K562 (cell line): ENCODE data around the gene ZBTB25. TPM values are rescaled to one million over a fixed set of nuclear protein-coding genes. Genes with fewer than 3 reads are reported as not detected.

Source experiments
- ATAC-seq: fragments of 200-7000 bp; cut with Tn5 transposase; 3 replicates; pipeline ENCODE4 v1.9.1; 2020; ENCODE audit warnings: moderate library complexity
- BruUV-seq: library from RNA; stranded (reverse); fragments of 400-500 nt; replicated peaks from 2 replicates; lab custom pipeline; 2021; lab: Mats Ljungman, UMichigan
- CTCF ChIA-PET: fragments of 300-600 bp; formaldehyde crosslinking; extraction: SDS; loops from one replicate; lab custom pipeline; 2021; ENCODE audit warnings: low intra/inter-chr PET ratio; lab: Yijun Ruan, JAX
- POLR2A ChIA-PET: fragments of 300-600, 350-650 bp; sonication (Branson Sonifier 250); formaldehyde crosslinking; extraction: SDS; loops from one replicate; lab custom pipeline; 2021; ENCODE audit warnings: antibody characterized with exemption, inconsistent platforms; lab: Yijun Ruan, JAX
- DNase-seq, 4 experiments: peaks; one replicate each; pipeline versions ENCODE4 v3.0.0 to v3.0.0-alpha.2; 2011 to 2018; ENCODE audit warnings: low spot score in 3 of 4, mixed read lengths in 3 of 4; ENCODE audit errors: extremely low read depth in 1 of 4
- FAIRE-seq: peaks from 2 replicates; lab custom pipeline; 2011; peaks lifted over from hg19 to GRCh38; lab: Jason Lieb, UNC
- H2AFZ ChIP-seq: 2 replicates; pipeline ENCODE4 v1.6.0; 2011; ENCODE audit warnings: low read depth, low read length, control low read depth, inconsistent platforms
- H3K27ac ChIP-seq: fragments of 200-600 bp; 3 replicates; pipeline ENCODE4 v1.8.0; 2011; ENCODE audit warnings: low read depth, mild to moderate bottlenecking, control low read depth, inconsistent platforms, low read length, moderate library complexity, mixed read lengths; ENCODE audit errors: extremely low read depth
- H3K27me3 ChIP-seq, 2 experiments: fragments of 300-600 bp in 1 of 2; 2 replicates in 1 of 2; 3 replicates in 1 of 2; pipeline versions ENCODE4 v1.6.0 to v1.8.0; 2011; ENCODE audit warnings: inconsistent platforms in 2 of 2, low read length in 2 of 2, mild to moderate bottlenecking in 1 of 2, mixed read lengths in 1 of 2, moderate library complexity in 1 of 2; ENCODE audit not compliant: control insufficient read depth in 2 of 2, insufficient read depth in 2 of 2
- H3K36me3 ChIP-seq: fragments of 300-600 bp; 3 replicates; pipeline ENCODE4 v1.8.0; 2011; ENCODE audit warnings: mild to moderate bottlenecking, low read length, inconsistent platforms; ENCODE audit not compliant: control insufficient read depth, insufficient read depth
- H3K4me1 ChIP-seq, 2 experiments: fragments of 200-600 bp in 1 of 2; replicated peaks in 1 of 2; 2 replicates in 1 of 2; 3 replicates in 1 of 2; pipeline versions ENCODE4 v1.5.1 to v1.8.0; 2011; ENCODE audit warnings: inconsistent platforms in 2 of 2, low read length in 2 of 2, mild to moderate bottlenecking in 1 of 2, mixed read lengths in 1 of 2, moderate library complexity in 1 of 2; ENCODE audit not compliant: control insufficient read depth in 2 of 2, insufficient read depth in 2 of 2
- H3K4me2 ChIP-seq: 2 replicates; pipeline ENCODE4 v1.6.1; 2011; ENCODE audit warnings: low read length, control low read depth, inconsistent platforms, mixed read lengths; ENCODE audit not compliant: insufficient read depth
- H3K4me3 ChIP-seq: fragments of 200-600 bp; sonication (generic), shearing (Covaris generic); 2 replicates; pipeline ENCODE4 v1.5.1; 2016; ENCODE audit warnings: control low read depth, inconsistent platforms
- H3K79me2 ChIP-seq: fragments of 200-600 bp; 3 replicates; pipeline ENCODE4 v1.8.0; 2011; ENCODE audit warnings: low read length, inconsistent platforms; ENCODE audit not compliant: control insufficient read depth, insufficient read depth
- H3K9ac ChIP-seq, 2 experiments: 2 replicates each; pipeline versions ENCODE4 v1.6.0 to v1.6.1; 2011; ENCODE audit warnings: low read depth in 2 of 2, low read length in 2 of 2, control low read depth in 1 of 2, inconsistent platforms in 1 of 2, mild to moderate bottlenecking in 1 of 2, mixed read lengths in 1 of 2; ENCODE audit not compliant: insufficient read depth in 1 of 2
- H3K9me1 ChIP-seq: one replicate; pipeline ENCODE4 v1.6.0; 2011; ENCODE audit warnings: inconsistent platforms, mild to moderate bottlenecking, low read length, moderate library complexity; ENCODE audit not compliant: control insufficient read depth, insufficient read depth
- H3K9me3 ChIP-seq: replicated peaks from 2 replicates; pipeline ENCODE4 v1.5.1; 2011; ENCODE audit warnings: low read depth, low read length, inconsistent platforms; ENCODE audit not compliant: control insufficient read depth, insufficient read depth
- H4K20me1 ChIP-seq: replicated peaks from 2 replicates; pipeline ENCODE4 v1.6.1; 2011; ENCODE audit warnings: low read length, inconsistent platforms, mixed read lengths; ENCODE audit not compliant: control insufficient read depth, insufficient read depth
- CAMTA2 ChIP-seq: fragments of 250-450 bp; sonication (Bioruptor Pico); conservative IDR thresholded peaks from 2 replicates; pipeline ENCODE4 v1.5.1; 2022
- CBX2 ChIP-seq: fragments of 200-600 bp; sonication (generic); IDR thresholded peaks from one replicate; pipeline ENCODE4 v1.6.1; 2012; ENCODE audit warnings: mild to moderate bottlenecking, low read length, inconsistent platforms; ENCODE audit not compliant: insufficient read depth, poor library complexity, severe bottlenecking
- CBX8 ChIP-seq: fragments of 200-600 bp; sonication (generic); IDR thresholded peaks from 2 replicates; pipeline ENCODE4 v1.6.1; 2012; ENCODE audit warnings: borderline replicate concordance, mixed run types, low read depth, mild to moderate bottlenecking, moderate library complexity, mixed read lengths, low read length, control low read depth, inconsistent platforms; ENCODE audit not compliant: poor library complexity, severe bottlenecking; ENCODE audit errors: extremely low read depth
- ELF2 ChIP-seq: fragments of 250-450 bp; sonication (Bioruptor Pico); IDR thresholded peaks from 2 replicates; pipeline ENCODE4 v1.5.0; 2021; ENCODE audit warnings: mild to moderate bottlenecking
- GATA2 ChIP-seq: sonication (generic); formaldehyde crosslinking; IDR thresholded peaks from 2 replicates; pipeline ENCODE4 v1.4.0; 2020; ENCODE audit warnings: mild to moderate bottlenecking, missing genetic modification reagents
- HDAC1 ChIP-seq, 2 experiments: fragments of 450-650 bp; IDR thresholded peaks; 2 replicates each; pipeline ENCODE4 v1.6.1; 2016 to 2017; ENCODE audit warnings: inconsistent platforms in 1 of 2, mild to moderate bottlenecking in 1 of 2, moderate library complexity in 1 of 2
- HDAC6 ChIP-seq: IDR thresholded peaks from 2 replicates; pipeline ENCODE4 v1.6.1; 2012; ENCODE audit warnings: low read depth, mild to moderate bottlenecking, control low read depth, inconsistent platforms, low read length, moderate library complexity
- NCOR1 ChIP-seq: fragments of 450-650 bp; IDR thresholded peaks from 2 replicates; pipeline ENCODE4 v1.6.1; 2016; ENCODE audit warnings: mild to moderate bottlenecking, moderate library complexity
- RAD51 ChIP-seq: fragments of 450-650 bp; IDR thresholded peaks from 2 replicates; pipeline ENCODE4 v1.7.1; 2016; ENCODE audit warnings: low read depth, mild to moderate bottlenecking, borderline replicate concordance
- SIX5 ChIP-seq, 2 experiments: IDR thresholded peaks; 2 replicates each; pipeline ENCODE4 v1.6.1; 2011; ENCODE audit warnings: low read length in 2 of 2, borderline replicate concordance in 1 of 2, low read depth in 1 of 2, mild to moderate bottlenecking in 1 of 2, moderate library complexity in 1 of 2; ENCODE audit not compliant: insufficient read depth in 1 of 2
- SRSF9 ChIP-seq: fragments of 200-400 bp; formaldehyde crosslinking; IDR thresholded peaks from 2 replicates; pipeline ENCODE4 v1.6.1; 2017; ENCODE audit warnings: low read depth, low read length, borderline replicate concordance
- UBTF ChIP-seq, 2 experiments: IDR thresholded peaks; 2 replicates each; pipeline ENCODE4 v1.6.1; 2012; ENCODE audit warnings: improper control_type of control experiment in 2 of 2, low read depth in 2 of 2, low read length in 2 of 2, borderline replicate concordance in 1 of 2
- XRCC4 ChIP-seq: IDR thresholded peaks from one replicate; pipeline ENCODE4 v1.6.1; 2011; ENCODE audit not compliant: insufficient read depth, insufficient read length; ENCODE audit errors: extremely low read depth
- ZNF717 ChIP-seq: fragments of 250-450 bp; sonication (Bioruptor Pico); IDR thresholded peaks from 2 replicates; pipeline ENCODE4 v1.5.0; 2021
- WGBS: fragments of 100-300 bp; shearing (Covaris generic); methylation state at CpG from one replicate; pipeline ENCODE4 v1.1.6; 2016; ENCODE audit warnings: low coverage, mixed read lengths; ENCODE audit not compliant: insufficient coverage; ENCODE audit errors: missing lambda C conversion rate; 5-methylcytosine and 5-hydroxymethylcytosine counted together
- in situ Hi-C: fragments of 300-500 bp; cut with MboI; formaldehyde crosslinking; loops from 4 replicates; pipeline ENCODE4 v1.15.0; 2018; ENCODE audit warnings: inconsistent platforms, mixed read lengths
- intact Hi-C: fragments of 100-400 bp; cut with micrococcal nuclease; formaldehyde crosslinking; loops from 2 replicates; pipeline ENCODE4 v1.14.2; 2022
- polyA plus RNA-seq, 8 experiments: library from polyadenylated mRNA; depleted of rRNA in 4 of 8; stranded (reverse) in 5 of 8; unstranded in 3 of 8; fragments of >200 nt; fragmentation: Nextera tagmentation in 2 of 8; fragmentation: Illumina TruSeq in 1 of 8; extraction: Ambion mirVana in 2 of 8; extraction: Trizol in 1 of 8; gene quantifications; 2 replicates each; pipeline versions ENCODE4 v1.2.1 to v1.2.3, GENCODE V29; 2011 to 2014; ENCODE audit warnings: inconsistent platforms in 1 of 8, missing spikeins in 1 of 8
- total RNA-seq, 7 experiments: library from RNA; depleted of rRNA in 6 of 7; stranded (reverse); fragments of >200 nt in 6 of 7; fragmentation: Illumina TruSeq in 2 of 7; extraction: Trizol in 2 of 7; gene quantifications; 2 replicates each; pipeline versions ENCODE4 v1.2.1 to v1.2.3, GENCODE V29; 2011 to 2021; ENCODE audit warnings: low replicate concordance in 1 of 7
- TF ChIP-seq, protein P1 (sequence below): fragments of 450-650 bp; formaldehyde crosslinking; IDR thresholded peaks from 2 replicates; pipeline ENCODE4 v1.4.0; 2022; ENCODE audit warnings: mild to moderate bottlenecking, moderate library complexity

The ZBTB25 gene
- total and polyA plus RNA-seq, 9 of the 15 experiments (the other 6 are each of a cell fraction or from before 2014, with no cell fraction given) = 0.61 to 3.9 (median 2.3) TPM

GRCh38 chr14:64454671-64455070, 49.0 kb downstream of the ZBTB25 start:
- WGBS = 100% methylated on average over 5 of the region's 10 CpGs
- H3K36me3 ChIP-seq = peaks cover 81% of the 10 kb centered on the region

More at GRCh38 chr14:64454671-64455070, 49.0 kb downstream of the ZBTB25 start:
- no peak for FAIRE-seq
- H3K4me1 ChIP-seq = no peaks in the 10 kb centered on the region
- no peaks in the 10 kb centered on the region for H4K20me1 ChIP-seq
- no peak overlapping the region for H3K9ac ChIP-seq
- H3K9me3 ChIP-seq = no peaks in the 10 kb centered on the region
- TF ChIP-seq UBTF (IDR thresholded peaks at IDR 0.05; ENCODE audit: borderline replicate concordance in 1 of 2, low read depth in 2 of 2, low read length in 2 of 2) (no peak), ZNF717 (CRISPR knock-in tag) (no peak), GATA2 (CRISPR knock-in tag) (no peak), CBX8 (no peak), CAMTA2 (no peak), CBX2 (no peak), XRCC4 (no peak), SRSF9 (no peak), SIX5 (IDR thresholded peaks at IDR 0.05; ENCODE audit: borderline replicate concordance in 1 of 2, insufficient read depth in 1 of 2, low read depth in 1 of 2, low read length in 2 of 2) (no peak), ELF2 (CRISPR knock-in tag) (no peak), HDAC1 (IDR thresholded peaks at IDR 0.05) (no peak), HDAC6 (no peak), RAD51 (no peak), NCOR1 (no peak)
- TF ChIP-seq, protein P1, sequence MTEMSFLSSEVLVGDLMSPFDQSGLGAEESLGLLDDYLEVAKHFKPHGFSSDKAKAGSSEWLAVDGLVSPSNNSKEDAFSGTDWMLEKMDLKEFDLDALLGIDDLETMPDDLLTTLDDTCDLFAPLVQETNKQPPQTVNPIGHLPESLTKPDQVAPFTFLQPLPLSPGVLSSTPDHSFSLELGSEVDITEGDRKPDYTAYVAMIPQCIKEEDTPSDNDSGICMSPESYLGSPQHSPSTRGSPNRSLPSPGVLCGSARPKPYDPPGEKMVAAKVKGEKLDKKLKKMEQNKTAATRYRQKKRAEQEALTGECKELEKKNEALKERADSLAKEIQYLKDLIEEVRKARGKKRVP (CRISPR knock-in tag) = no peak
- no peak overlapping the region for H3K4me2 ChIP-seq
- BruUV-seq = no TSS peak
- no peak overlapping the region for H2AFZ ChIP-seq
- ChIA-PET POLR2A (interaction anchor here (0.6 to 2.2 kb wide), 2 partner anchors 9 to 1034 kb away, joined by 3 to 9 read pairs; no protein-coding TSS in a partner anchor), CTCF (no interaction called here)
- in situ Hi-C loops = no loop called here
- DNase-seq = no peak
- no peaks in the 10 kb centered on the region for H3K79me2 ChIP-seq
- no peaks in the 10 kb centered on the region for H3K27me3 ChIP-seq
- H3K27ac ChIP-seq = no peak overlapping the region
- ATAC-seq = no peak
- intact Hi-C loops = no loop called here
- no peaks in the 10 kb centered on the region for H3K9me1 ChIP-seq
- no peak overlapping the region for H3K4me3 ChIP-seq
